HEK293 (cell line): Measurements from ENCODE around the gene ELMO1.

Source experiments
- CTCF ChIA-PET: fragments of 350-600 bp; formaldehyde crosslinking; extraction: SDS; loops from one replicate; lab custom pipeline; 2021; ENCODE audit warnings: antibody characterized with exemption; lab: Yijun Ruan, JAX
- POLR2A ChIA-PET: fragments of 300-600 bp; formaldehyde crosslinking; extraction: SDS; loops from one replicate; lab custom pipeline; 2020; ENCODE audit warnings: antibody characterized with exemption, inconsistent platforms; lab: Yijun Ruan, JAX
- H3K27ac ChIP-seq: fragments of 200-500 bp; sonication (Bioruptor generic); 2 replicates; pipeline ENCODE4 v1.5.1; 2014; ENCODE audit warnings: low read depth, low read length, control low read depth, inconsistent platforms; ENCODE audit errors: extremely low read depth
- H3K36me3 ChIP-seq, 2 experiments: fragments of 200-500 bp in 1 of 2; sonication (Bioruptor generic) in 1 of 2; 1 replicate in 1 of 2; 2 replicates in 1 of 2; pipeline ENCODE4 v1.5.1; 2014 to 2017; ENCODE audit warnings: inconsistent platforms in 2 of 2, low read length in 2 of 2; ENCODE audit not compliant: control insufficient read depth in 2 of 2, insufficient read depth in 1 of 2
- H3K4me1 ChIP-seq: fragments of 200-500 bp; sonication (Bioruptor generic); 2 replicates; pipeline ENCODE4 v1.5.1; 2014; ENCODE audit warnings: mild to moderate bottlenecking, low read length, inconsistent platforms; ENCODE audit not compliant: control insufficient read depth, insufficient read depth
- H3K4me3 ChIP-seq: 2 replicates; pipeline ENCODE4 v1.5.1; 2011; ENCODE audit warnings: low read depth, mild to moderate bottlenecking, control low read depth, low read length, moderate library complexity
- H3K9me3 ChIP-seq: fragments of 200-500 bp; sonication (Bioruptor generic); 2 replicates; pipeline ENCODE4 v1.5.1; 2014; ENCODE audit warnings: low read depth, low read length, inconsistent platforms; ENCODE audit not compliant: control insufficient read depth, insufficient read depth
- KLF8 ChIP-seq: fragments of 450-650 bp; formaldehyde crosslinking; IDR thresholded peaks from 2 replicates; pipeline ENCODE4 v1.5.1; 2016; ENCODE audit warnings: missing biosample characterization, missing genetic modification characterization
- PBX3 ChIP-seq: sonication (generic); formaldehyde crosslinking; IDR thresholded peaks from 2 replicates; pipeline ENCODE4 v1.8.1; 2022; ENCODE audit warnings: mild to moderate bottlenecking, moderate library complexity, missing genetic modification reagents
- SALL2 ChIP-seq: fragments of 450-650 bp; formaldehyde crosslinking; IDR thresholded peaks from 2 replicates; pipeline ENCODE4 v1.5.0; 2017; ENCODE audit warnings: missing biosample characterization, mild to moderate bottlenecking, missing genetic modification characterization, borderline replicate concordance
- ZFHX2 ChIP-seq: fragments of 450-650 bp; formaldehyde crosslinking; conservative IDR thresholded peaks from 2 replicates; pipeline ENCODE4 v1.5.1; 2016; ENCODE audit warnings: missing biosample characterization, missing genetic modification characterization
- ZFP69B ChIP-seq: fragments of 450-650 bp; formaldehyde crosslinking; IDR thresholded peaks from 2 replicates; pipeline ENCODE4 v1.5.1; 2016; ENCODE audit warnings: missing biosample characterization, missing genetic modification characterization
- ZNF366 ChIP-seq: fragments of 450-650 bp; formaldehyde crosslinking; conservative IDR thresholded peaks from 2 replicates; pipeline ENCODE4 v1.5.1; 2016; ENCODE audit warnings: missing biosample characterization, missing genetic modification characterization
- ZNF521 ChIP-seq: fragments of 450-650 bp; formaldehyde crosslinking; IDR thresholded peaks from 2 replicates; pipeline ENCODE4 v1.5.1; 2017; ENCODE audit warnings: missing biosample characterization, mild to moderate bottlenecking, missing genetic modification characterization
- ZNF530 ChIP-seq: fragments of 450-650 bp; formaldehyde crosslinking; IDR thresholded peaks from 2 replicates; pipeline ENCODE4 v1.5.1; 2016; ENCODE audit warnings: low read depth, missing biosample characterization, missing genetic modification characterization
- ZNF548 ChIP-seq: fragments of 450-650 bp; formaldehyde crosslinking; IDR thresholded peaks from 2 replicates; pipeline ENCODE4 v1.5.1; 2016; ENCODE audit warnings: missing biosample characterization, missing genetic modification characterization
- ZNF555 ChIP-seq: fragments of 450-650 bp; formaldehyde crosslinking; conservative IDR thresholded peaks from 2 replicates; pipeline ENCODE4 v1.5.1; 2017; ENCODE audit warnings: missing biosample characterization, mild to moderate bottlenecking, missing genetic modification characterization, inconsistent platforms
- ZNF571 ChIP-seq: fragments of 450-650 bp; formaldehyde crosslinking; IDR thresholded peaks from 2 replicates; pipeline ENCODE4 v1.5.0; 2017; ENCODE audit warnings: missing biosample characterization, missing genetic modification characterization
- ZNF629 ChIP-seq: fragments of 450-650 bp; formaldehyde crosslinking; IDR thresholded peaks from 2 replicates; pipeline ENCODE4 v1.5.1; 2017; ENCODE audit warnings: missing biosample characterization, missing genetic modification characterization
- ZNF645 ChIP-seq: fragments of 450-650 bp; formaldehyde crosslinking; IDR thresholded peaks from 2 replicates; pipeline ENCODE4; 2016; ENCODE audit warnings: missing biosample characterization, missing genetic modification characterization
- TF ChIP-seq, protein P1 (sequence below): fragments of 450-650 bp; formaldehyde crosslinking; IDR thresholded peaks from 2 replicates; pipeline ENCODE4 v1.5.1; 2016; ENCODE audit warnings: missing biosample characterization, missing genetic modification characterization
- TF ChIP-seq, protein P2 (sequence below): fragments of 450-650 bp; formaldehyde crosslinking; IDR thresholded peaks from 2 replicates; pipeline ENCODE4 v1.5.1; 2017; ENCODE audit warnings: missing biosample characterization, missing genetic modification characterization
- TF ChIP-seq, protein P3 (sequence below): fragments of 450-650 bp; formaldehyde crosslinking; IDR thresholded peaks from 2 replicates; pipeline ENCODE4 v1.5.1; 2016; ENCODE audit warnings: missing biosample characterization, missing genetic modification characterization

The ELMO1 gene

GRCh38 chr7:37162106-37162505 lies 286.6 kb downstream of the ELMO1 start:
- Histone ChIP-seq H3K9me3 (no peaks in the 10 kb centered on the region), H3K36me3 (no peaks in the 10 kb centered on the region), H3K27ac (no peak overlapping the region), H3K4me1 (no peaks in the 10 kb centered on the region), H3K4me3 (no peak overlapping the region)
- POLR2A ChIA-PET = no interaction called here
- TF ChIP-seq ZNF366 (tag by site-specific recombination) = no peak
- CTCF ChIA-PET = no interaction called here

GRCh38 chr7:37160656-37161055 lies 288.0 kb downstream of the ELMO1 start:
- Histone ChIP-seq H3K4me1 (no peaks in the 10 kb centered on the region), H3K36me3 (no peaks in the 10 kb centered on the region), H3K4me3 (no peak overlapping the region), H3K9me3 (no peaks in the 10 kb centered on the region), H3K27ac (no peak overlapping the region)
- TF ChIP-seq ZNF530 (tag by site-specific recombination) = no peak
- no peak for TF ChIP-seq ZFP69B
- TF ChIP-seq ZNF645 (tag by site-specific recombination) = no peak
- no peak for TF ChIP-seq ZNF548 (tag by site-specific recombination)
- no peak for TF ChIP-seq ZNF571 (tag by site-specific recombination)
- TF ChIP-seq KLF8 (tag by site-specific recombination) = no peak
- TF ChIP-seq, protein P1, sequence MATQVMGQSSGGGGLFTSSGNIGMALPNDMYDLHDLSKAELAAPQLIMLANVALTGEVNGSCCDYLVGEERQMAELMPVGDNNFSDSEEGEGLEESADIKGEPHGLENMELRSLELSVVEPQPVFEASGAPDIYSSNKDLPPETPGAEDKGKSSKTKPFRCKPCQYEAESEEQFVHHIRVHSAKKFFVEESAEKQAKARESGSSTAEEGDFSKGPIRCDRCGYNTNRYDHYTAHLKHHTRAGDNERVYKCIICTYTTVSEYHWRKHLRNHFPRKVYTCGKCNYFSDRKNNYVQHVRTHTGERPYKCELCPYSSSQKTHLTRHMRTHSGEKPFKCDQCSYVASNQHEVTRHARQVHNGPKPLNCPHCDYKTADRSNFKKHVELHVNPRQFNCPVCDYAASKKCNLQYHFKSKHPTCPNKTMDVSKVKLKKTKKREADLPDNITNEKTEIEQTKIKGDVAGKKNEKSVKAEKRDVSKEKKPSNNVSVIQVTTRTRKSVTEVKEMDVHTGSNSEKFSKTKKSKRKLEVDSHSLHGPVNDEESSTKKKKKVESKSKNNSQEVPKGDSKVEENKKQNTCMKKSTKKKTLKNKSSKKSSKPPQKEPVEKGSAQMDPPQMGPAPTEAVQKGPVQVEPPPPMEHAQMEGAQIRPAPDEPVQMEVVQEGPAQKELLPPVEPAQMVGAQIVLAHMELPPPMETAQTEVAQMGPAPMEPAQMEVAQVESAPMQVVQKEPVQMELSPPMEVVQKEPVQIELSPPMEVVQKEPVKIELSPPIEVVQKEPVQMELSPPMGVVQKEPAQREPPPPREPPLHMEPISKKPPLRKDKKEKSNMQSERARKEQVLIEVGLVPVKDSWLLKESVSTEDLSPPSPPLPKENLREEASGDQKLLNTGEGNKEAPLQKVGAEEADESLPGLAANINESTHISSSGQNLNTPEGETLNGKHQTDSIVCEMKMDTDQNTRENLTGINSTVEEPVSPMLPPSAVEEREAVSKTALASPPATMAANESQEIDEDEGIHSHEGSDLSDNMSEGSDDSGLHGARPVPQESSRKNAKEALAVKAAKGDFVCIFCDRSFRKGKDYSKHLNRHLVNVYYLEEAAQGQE (tag by site-specific recombination) = no peak
- no peak for TF ChIP-seq SALL2 (tag by site-specific recombination)
- no peak for TF ChIP-seq ZNF555 (tag by site-specific recombination)
- TF ChIP-seq, protein P2, sequence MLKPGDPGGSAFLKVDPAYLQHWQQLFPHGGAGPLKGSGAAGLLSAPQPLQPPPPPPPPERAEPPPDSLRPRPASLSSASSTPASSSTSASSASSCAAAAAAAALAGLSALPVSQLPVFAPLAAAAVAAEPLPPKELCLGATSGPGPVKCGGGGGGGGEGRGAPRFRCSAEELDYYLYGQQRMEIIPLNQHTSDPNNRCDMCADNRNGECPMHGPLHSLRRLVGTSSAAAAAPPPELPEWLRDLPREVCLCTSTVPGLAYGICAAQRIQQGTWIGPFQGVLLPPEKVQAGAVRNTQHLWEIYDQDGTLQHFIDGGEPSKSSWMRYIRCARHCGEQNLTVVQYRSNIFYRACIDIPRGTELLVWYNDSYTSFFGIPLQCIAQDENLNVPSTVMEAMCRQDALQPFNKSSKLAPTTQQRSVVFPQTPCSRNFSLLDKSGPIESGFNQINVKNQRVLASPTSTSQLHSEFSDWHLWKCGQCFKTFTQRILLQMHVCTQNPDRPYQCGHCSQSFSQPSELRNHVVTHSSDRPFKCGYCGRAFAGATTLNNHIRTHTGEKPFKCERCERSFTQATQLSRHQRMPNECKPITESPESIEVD = no peak
- TF ChIP-seq, protein P3, sequence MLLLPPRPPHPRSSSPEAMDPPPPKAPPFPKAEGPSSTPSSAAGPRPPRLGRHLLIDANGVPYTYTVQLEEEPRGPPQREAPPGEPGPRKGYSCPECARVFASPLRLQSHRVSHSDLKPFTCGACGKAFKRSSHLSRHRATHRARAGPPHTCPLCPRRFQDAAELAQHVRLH (tag by site-specific recombination) = no peak
- TF ChIP-seq ZNF521 (tag by site-specific recombination) = no peak
- ChIA-PET CTCF (interaction anchor here (0.7 kb wide), 1 partner anchor 174 kb away, joined by 3 read pairs; no protein-coding TSS in a partner anchor), POLR2A (interaction anchor here (0.6 kb wide), 1 partner anchor 574 kb away, joined by 3 read pairs; no protein-coding TSS in a partner anchor)

- CTCF ChIA-PET = interaction anchor here (0.7 kb wide), 1 partner anchor 834 kb away, joined by 3 read pairs; no protein-coding TSS in a partner anchor
- POLR2A ChIA-PET = no interaction called here
- Histone ChIP-seq H3K27ac (no peak overlapping the region), H3K4me1 (no peaks in the 10 kb centered on the region), H3K36me3 (no peaks in the 10 kb centered on the region), H3K9me3 (no peaks in the 10 kb centered on the region), H3K4me3 (no peak overlapping the region)
- no peak for TF ChIP-seq ZNF629 (tag by site-specific recombination)
- TF ChIP-seq PBX3 = no peak
- TF ChIP-seq ZFHX2 (tag by site-specific recombination) = peak; percentile 21; the same call in 1 of the 2 replicates
Observed at GRCh38 chr7:37153376-37153775, 295.3 kb downstream of the ELMO1 start.
